GM21825 (cell line): ENCODE measurements around the gene BRCA1.
"Not testable (repeated sequence)": the region's sequence is repeated elsewhere in the genome, so short reads cannot be mapped to it uniquely, and the experiment has no call there.

Experiments
- ATAC-seq: cut with Tn5 transposase; IDR thresholded peaks from one replicate; pipeline ENCODE4 v1.9.1; 2021; ENCODE audit warnings: mild to moderate bottlenecking, moderate library complexity; ENCODE audit not compliant: unreplicated experiment

The BRCA1 gene

DNA sequence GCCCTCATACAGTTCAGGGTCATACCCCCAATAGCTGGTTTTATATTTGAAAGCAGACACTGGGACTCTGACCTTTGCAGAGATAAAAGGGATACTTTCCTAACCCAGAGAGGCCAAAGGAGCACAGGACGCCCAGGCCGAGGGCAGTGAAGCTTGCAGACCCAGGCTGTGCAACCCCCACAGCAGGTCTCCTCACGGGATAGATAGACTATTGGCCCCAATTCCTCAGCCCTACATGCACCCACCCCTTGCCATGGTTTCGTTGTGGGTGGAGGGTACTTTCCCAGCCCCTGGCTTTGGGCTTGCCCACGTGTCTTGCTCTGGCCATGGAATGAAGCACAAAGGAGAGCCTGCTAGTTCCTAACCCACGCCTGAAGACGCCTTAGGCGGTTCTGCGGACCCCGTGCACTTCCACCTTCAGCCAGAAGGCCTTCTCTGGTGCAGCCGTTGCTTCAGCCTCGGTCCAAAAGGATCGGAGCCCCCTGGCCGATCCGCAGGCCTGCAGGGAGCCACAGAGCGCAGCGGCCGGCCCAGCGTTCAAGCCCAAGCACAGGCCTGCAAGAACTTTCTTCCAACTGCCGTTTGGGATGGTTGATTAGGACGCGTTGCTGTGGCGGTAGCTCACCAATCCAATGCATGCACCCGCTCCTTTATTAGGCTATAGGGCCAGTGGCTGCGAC is 9.8 kb upstream of the BRCA1 start:
- no peak for ATAC-seq

GRCh38 chr17:43133439-43133838 is 8.3 kb upstream of the BRCA1 start:
- ATAC-seq: not testable (repeated sequence)

GRCh38 chr17:43132117-43132516 is 7.0 kb upstream of the BRCA1 start:
- no peak for ATAC-seq

- no peak for ATAC-seq
Observed at GRCh38 chr17:43129671-43130010, 4.5 kb upstream of the BRCA1 start.

DNA sequence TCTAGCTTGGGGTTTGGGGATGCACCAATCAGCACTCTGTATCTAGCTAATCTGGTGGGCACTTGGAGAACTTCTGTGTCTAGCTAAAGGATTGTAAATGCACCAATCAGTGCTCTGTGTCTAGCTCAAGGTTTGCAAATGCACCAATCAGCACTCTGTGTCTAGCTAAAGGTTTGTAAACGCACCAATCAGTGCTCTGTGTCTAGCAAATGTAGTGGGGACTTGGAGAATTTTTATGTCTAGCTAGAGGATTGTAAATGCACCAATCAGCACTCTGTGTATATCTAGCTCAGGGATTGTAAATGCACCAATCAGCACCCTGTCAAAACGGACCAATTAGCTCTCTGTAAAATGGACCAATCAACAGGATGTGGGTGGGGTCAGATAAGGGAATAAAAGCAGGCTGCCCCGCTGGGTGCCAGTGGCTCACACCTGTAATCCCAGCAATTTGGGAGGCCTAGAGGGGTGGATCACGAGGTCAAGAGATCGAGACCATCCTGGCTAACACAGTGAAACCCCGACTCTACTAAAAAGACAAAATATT is 2.2 kb upstream of the BRCA1 start:
- ATAC-seq: not testable (repeated sequence)

DNA sequence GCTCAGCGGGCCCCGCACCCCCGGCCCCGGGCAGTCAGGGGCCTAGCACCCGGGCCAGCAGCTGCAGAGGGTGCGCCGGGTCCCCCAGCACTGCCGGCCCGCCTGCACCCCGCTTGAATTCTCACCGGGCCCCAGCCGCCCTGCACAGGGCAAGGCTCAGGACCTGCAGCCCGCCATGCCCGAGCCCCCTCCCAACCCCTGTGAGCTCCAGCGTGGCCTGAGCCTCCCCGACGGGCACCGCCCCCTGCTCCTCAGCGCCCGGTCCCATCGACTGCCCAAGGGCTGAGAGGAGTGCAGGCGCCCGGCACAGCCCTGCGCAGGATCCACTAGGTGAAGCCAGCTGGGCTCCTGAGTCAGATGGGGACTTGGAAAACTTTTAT is 1.7 kb upstream of the BRCA1 start:
- no peak for ATAC-seq

DNA sequence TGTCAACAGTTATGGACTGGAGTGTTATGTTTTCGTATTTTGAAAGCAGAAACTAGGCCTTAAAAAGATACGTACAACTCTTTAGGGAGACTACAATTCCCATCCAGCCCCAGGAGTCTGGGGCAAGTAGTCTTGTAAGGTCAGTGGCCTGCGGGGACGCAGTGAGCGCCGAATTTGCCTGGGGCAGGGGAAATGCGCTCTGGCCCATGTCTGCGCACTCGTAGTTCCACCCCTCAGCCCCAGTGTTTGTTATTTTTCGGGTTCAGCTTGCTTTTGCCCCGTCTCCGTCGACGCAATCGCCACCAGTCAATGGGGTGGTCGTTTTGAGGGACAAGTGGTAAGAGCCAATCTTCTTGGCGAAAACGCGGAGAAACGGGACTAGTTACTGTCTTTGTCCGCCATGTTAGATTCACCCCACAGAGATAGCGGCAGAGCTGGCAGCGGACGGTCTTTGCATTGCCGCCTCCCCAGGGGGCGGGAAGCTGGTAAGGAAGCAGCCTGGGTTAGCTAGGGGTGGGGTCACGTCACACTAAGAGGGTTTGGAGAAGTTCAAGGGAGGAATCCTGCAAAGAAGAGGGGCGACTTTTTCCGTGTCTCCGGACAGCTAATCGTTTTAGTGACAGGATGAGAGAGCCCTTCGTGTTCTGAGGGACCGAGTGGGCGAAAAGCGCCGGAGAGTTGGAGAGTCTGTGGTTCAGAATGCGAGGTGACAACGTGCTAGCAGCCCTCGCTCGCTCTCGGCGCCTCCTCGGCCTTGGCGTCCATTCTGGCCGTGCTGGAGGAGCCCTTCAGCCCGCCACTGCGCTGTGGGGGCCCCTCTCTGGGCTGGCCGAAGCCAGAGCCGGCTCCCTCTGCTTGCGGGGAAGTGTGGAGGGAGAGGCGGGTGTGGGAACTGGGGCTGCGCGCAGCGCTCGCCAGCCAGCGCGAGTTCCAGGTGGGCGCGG is 1.1 kb upstream of the BRCA1 start:
- no peak for ATAC-seq

GRCh38 chr17:43118679-43119615 is 6.2 kb downstream of the BRCA1 start:
- ATAC-seq: no peak

DNA sequence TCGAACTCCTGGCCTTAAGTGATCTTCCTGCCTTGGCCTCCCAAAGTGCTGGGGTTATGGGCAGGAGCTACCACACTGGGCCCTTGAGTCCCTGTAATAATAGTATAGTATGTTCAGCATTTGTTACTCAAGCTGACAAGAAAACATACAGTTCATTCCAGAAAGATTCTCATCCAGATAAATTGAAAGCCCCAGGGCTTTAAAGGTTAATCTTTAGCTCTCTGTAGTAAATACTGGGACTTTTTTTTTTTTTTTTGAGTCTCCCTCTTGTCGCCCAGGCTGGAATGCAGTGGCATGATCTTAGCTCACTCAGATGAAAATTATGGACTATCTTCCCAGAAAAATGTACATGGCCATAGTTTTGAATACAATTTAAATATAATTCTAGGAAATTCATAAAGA is 11.0 kb downstream of the BRCA1 start:
- no peak for ATAC-seq

GRCh38 chr17:43106552-43106951 is 18.6 kb downstream of the BRCA1 start:
- ATAC-seq: no peak

- no peak for ATAC-seq
Observed at GRCh38 chr17:43105146-43105545, 20.0 kb downstream of the BRCA1 start.

DNA sequence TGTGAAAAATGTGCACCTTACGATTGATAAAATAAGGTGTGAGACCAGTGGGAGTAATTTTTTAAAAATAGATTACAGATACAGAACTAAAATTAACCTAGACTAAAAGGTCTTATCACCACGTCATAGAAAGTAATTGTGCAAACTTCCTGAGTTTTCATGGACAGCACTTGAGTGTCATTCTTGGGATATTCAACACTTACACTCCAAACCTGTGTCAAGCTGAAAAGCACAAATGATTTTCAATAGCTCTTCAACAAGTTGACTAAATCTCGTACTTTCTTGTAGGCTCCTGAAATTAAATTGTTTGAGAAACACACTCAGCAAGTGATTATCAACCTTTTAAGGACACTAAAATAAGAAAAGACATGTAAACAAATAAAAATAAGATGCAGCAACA is 20.5 kb downstream of the BRCA1 start:
- ATAC-seq: no peak

DNA sequence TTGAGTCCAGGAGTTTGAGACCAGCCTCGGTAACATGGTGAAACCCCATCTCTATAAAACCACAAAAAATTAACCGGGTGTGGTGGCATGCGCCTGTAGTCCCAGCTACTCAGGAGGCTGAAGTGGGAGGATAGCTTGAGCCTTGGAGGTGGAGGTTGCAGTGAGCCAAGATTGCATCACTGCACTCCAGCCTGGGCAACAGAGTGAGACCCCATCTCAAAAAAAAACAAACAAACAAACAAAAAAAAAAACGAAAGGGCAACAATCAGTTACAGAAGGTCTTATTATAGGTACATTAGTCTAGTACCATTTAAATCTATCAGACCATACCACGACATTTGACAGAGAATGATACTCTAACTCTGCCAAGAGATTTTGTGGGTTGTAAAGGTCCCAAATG is 29.8 kb downstream of the BRCA1 start:
- ATAC-seq: not testable (repeated sequence)

- no peak for ATAC-seq
Observed at GRCh38 chr17:43094129-43094835, 30.9 kb downstream of the BRCA1 start.

DNA sequence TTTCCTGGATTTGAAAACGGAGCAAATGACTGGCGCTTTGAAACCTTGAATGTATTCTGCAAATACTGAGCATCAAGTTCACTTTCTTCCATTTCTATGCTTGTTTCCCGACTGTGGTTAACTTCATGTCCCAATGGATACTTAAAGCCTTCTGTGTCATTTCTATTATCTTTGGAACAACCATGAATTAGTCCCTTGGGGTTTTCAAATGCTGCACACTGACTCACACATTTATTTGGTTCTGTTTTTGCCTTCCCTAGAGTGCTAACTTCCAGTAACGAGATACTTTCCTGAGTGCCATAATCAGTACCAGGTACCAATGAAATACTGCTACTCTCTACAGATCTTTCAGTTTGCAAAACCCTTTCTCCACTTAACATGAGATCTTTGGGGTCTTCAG is 32.3 kb downstream of the BRCA1 start:
- ATAC-seq: no peak

GRCh38 chr17:43090022-43090421 is 35.1 kb downstream of the BRCA1 start:
- no peak for ATAC-seq

GRCh38 chr17:43085474-43085873 is 39.7 kb downstream of the BRCA1 start:
- no peak for ATAC-seq

GRCh38 chr17:43079641-43080302 is 45.4 kb downstream of the BRCA1 start:
- no peak for ATAC-seq

GRCh38 chr17:43074869-43075268 is 50.3 kb downstream of the BRCA1 start:
- no peak for ATAC-seq

DNA sequence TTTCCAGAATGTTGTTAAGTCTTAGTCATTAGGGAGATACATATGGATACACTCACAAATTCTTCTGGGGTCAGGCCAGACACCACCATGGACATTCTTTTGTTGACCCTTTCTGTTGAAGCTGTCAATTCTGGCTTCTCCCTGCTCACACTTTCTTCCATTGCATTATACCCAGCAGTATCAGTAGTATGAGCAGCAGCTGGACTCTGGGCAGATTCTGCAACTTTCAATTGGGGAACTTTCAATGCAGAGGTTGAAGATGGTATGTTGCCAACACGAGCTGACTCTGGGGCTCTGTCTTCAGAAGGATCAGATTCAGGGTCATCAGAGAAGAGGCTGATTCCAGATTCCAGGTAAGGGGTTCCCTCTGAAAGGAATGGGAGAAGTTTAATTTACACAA is 54.3 kb downstream of the BRCA1 start:
- no peak for ATAC-seq
